Measurements from ENCODE around the gene SMG9. TPM values are rescaled to one million over a fixed set of nuclear protein-coding genes. Genes with fewer than 3 reads are reported as not detected.

SMG9 gene
- total RNA-seq, 1 experiment from 2014 or later, result 18.3 TPM

DNA sequence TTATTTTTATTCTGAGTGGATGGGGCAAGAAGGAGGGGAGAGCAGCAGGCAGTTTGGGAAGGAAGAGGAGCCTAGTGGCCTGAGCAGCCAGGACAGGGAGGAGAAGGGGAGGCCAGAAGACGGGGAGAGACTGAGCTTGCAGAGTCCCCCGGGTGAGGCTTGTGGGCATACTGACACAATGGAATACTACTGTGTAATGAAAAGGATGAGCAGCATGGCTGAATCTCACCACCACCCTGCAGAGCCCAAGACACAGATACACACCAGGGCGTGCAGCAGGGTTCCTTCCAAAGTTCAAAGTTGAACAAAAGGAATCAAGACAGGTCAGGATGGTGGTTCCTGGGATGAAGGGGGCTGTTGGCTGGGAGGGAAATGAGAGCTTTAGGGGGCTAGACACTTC is 8.1 kb upstream of the SMG9 start:
- DNase-seq (ENCODE audit: low spot score), result no peak
- in situ Hi-C loops (cut with HindIII; ENCODE audit: low sequenced_read_pairs), result no loop called here

DNA sequence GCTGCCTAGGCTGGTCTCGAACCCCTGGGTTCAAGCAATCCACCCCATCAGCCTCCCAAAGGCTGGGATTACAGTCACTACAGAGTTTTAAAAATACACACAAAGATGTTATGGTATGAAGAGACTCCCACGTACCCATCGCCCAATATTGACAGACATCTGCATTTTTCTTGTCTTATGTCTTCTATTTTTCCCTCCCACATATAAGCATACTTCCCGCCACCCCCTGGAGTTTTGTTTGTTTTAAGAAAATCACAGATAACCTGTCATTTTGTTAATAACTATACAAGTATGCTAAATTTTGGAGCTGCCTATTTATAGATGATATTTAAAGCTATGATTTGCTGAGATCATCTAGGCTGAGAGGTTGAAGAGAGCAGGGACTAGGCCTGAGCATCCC is 6.2 kb upstream of the SMG9 start:
- no peak for DNase-seq (ENCODE audit: low spot score)
- in situ Hi-C loops (cut with HindIII; ENCODE audit: low sequenced_read_pairs), result no loop called here

DNA sequence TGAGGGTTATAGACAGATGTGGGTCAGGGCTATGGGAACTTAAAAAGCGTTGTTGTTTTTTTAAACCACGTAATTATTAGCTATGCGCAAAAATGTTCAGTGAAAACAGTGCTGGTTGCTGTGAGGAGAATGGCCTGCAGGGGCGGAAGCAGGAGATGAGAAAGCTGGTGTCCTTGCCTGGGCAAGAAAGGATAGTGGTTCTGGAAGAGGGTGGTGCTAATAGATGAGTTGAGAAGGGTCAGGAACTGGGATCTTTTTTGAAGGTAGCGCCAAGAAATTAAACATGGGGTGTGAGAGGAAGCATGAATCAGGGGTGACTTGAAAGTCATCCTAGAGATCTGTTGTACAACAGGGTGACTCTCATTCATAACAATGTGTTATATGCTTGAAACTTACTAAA is 4.8 kb upstream of the SMG9 start:
- no peak for DNase-seq (ENCODE audit: low spot score)
- in situ Hi-C loops (cut with HindIII; ENCODE audit: low sequenced_read_pairs), result no loop called here

DNA sequence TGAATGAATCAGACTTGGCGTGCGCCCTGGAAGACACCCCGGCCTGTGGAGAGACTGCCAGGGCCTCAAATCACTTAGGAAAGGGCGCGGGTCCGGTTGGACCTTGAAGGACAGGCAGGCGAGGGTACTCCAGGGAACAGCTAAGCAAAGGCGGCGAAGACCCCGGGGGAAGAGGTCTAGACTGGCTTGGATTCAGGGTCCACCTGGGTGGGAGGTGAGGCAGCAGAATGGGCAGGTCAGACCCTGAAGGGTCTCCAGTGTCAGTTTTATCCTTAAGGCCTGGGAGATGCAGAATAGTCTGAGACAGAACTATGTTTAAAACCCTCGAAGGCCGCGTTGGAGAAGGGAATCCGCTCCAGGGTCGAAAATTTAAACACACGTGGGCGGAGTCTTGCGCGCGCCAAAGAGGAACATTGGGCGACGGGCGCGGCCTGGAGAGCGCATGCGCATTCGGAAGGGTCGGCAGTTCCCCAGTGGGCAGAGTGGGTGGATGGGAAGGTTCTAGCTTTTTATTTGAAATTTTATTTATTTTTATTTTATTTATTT is 567 bp upstream of the SMG9 start:
- peak; percentile 78 for DNase-seq (ENCODE audit: low spot score)
- in situ Hi-C loops (cut with HindIII; ENCODE audit: low sequenced_read_pairs), result no loop called here

- in situ Hi-C loops (cut with HindIII; ENCODE audit: low sequenced_read_pairs), result no loop called here
- DNase-seq (ENCODE audit: low spot score), result no peak
These were observed 584 bp downstream of the SMG9 start for GRCh38 chr19:43754253-43754502.

GRCh38 chr19:43752287-43752875 is 2.4 kb downstream of the SMG9 start:
- DNase-seq (ENCODE audit: low spot score), result no peak
- in situ Hi-C loops (cut with HindIII; ENCODE audit: low sequenced_read_pairs), result no loop called here

GRCh38 chr19:43751466-43752220 is 3.1 kb downstream of the SMG9 start:
- DNase-seq (ENCODE audit: low spot score), result no peak
- in situ Hi-C loops (cut with HindIII; ENCODE audit: low sequenced_read_pairs), result no loop called here

DNA sequence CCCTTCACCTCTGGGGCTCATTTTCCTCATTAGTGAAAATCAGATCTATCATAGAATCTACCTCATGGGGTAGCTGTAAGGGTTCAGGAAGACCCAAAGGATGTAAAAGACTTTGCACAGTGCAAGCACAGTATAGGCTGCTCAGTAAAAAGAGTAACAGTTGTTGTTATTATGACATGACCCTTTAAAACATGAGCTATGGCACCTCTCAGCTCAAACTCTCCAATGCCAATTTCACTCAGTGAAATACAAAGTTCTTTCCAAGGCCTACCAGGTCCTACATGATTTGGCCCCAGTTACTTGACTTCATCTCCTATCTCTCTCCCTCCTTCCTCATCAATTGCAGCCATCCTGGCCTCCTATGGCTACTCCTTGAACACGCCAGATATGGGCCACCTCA is 4.9 kb downstream of the SMG9 start:
- no peak for DNase-seq (ENCODE audit: low spot score)
- in situ Hi-C loops (cut with HindIII; ENCODE audit: low sequenced_read_pairs), result no loop called here

GRCh38 chr19:43749152-43749551 is 5.6 kb downstream of the SMG9 start:
- no peak for DNase-seq (ENCODE audit: low spot score)
- in situ Hi-C loops (cut with HindIII; ENCODE audit: low sequenced_read_pairs), result no loop called here

DNA sequence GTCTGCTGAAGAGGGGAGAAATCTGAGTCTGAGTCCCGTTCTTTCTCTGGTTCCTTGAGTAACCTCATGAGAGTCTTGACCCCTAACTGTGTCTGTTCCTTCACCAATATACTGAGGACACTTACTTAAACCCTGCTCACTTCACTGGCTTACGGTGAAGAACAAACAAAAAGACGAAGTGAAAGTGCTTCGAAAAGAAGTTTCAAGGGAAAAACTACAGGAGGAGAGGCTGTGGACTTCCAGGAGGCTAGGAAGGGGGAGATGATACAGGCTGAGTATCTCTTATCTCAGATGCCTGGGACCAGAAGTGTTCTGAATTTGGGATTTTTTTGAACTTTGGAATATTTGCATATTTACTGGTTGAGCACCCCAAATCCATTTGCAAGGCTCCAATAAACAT is 6.1 kb downstream of the SMG9 start:
- no peak for DNase-seq (ENCODE audit: low spot score)
- in situ Hi-C loops (cut with HindIII; ENCODE audit: low sequenced_read_pairs), result no loop called here

GRCh38 chr19:43748205-43748594 is 6.6 kb downstream of the SMG9 start:
- in situ Hi-C loops (cut with HindIII; ENCODE audit: low sequenced_read_pairs), result no loop called here
- no peak for DNase-seq (ENCODE audit: low spot score)

DNA sequence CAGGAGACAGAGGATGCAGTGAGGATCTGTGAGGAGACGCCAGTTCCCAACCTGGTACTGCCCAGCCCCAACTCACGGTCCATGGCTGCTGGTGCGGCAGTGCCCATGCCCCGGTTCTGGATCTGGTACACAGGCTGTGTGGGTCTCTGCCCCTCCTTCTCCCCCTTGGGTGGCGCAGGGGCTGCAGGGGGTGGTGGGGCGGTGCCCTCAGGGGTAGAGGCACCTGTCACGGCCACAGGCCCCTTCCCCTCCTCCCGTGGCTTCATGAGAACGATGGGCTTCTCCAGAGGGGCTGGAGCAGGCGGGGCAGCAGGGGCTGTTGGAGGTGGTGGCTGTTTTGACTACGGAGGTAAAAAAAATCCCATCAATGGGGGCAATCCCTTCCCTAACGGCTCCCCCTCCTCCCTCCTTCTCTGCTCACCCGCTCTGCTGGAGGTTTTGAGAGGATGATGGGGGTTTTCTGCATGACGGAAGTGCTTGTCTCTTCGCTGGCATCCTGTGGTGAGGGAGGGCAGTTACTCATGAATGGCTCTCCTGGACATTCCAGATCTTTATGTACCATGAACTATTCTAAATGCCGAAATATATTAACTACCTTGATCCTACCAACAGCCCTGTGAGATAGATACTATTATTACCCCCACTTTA is 7.1 kb downstream of the SMG9 start:
- in situ Hi-C loops (cut with HindIII; ENCODE audit: low sequenced_read_pairs), result no loop called here
- no peak for DNase-seq (ENCODE audit: low spot score)

DNA sequence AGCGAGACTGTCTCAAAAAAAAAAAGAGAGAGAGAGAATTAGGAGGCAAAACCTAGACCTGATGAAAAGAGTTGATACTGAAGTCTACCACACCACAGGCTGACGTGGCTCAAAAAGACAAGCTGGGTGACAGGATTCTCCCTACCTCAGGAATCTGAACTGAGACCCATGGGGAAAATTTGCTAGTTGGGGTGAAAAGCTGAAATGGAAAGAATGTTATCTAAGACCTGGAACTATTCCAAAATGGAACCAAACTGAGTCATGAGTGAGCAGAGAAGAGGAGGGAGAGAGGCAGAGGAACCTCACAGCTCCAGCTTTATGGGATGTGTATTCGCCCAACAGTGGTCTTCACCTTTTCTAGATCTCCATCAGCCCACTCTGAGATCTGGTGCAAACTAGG is 11.7 kb downstream of the SMG9 start:
- no peak for DNase-seq (ENCODE audit: low spot score)
- in situ Hi-C loops (cut with HindIII; ENCODE audit: low sequenced_read_pairs), result no loop called here

DNA sequence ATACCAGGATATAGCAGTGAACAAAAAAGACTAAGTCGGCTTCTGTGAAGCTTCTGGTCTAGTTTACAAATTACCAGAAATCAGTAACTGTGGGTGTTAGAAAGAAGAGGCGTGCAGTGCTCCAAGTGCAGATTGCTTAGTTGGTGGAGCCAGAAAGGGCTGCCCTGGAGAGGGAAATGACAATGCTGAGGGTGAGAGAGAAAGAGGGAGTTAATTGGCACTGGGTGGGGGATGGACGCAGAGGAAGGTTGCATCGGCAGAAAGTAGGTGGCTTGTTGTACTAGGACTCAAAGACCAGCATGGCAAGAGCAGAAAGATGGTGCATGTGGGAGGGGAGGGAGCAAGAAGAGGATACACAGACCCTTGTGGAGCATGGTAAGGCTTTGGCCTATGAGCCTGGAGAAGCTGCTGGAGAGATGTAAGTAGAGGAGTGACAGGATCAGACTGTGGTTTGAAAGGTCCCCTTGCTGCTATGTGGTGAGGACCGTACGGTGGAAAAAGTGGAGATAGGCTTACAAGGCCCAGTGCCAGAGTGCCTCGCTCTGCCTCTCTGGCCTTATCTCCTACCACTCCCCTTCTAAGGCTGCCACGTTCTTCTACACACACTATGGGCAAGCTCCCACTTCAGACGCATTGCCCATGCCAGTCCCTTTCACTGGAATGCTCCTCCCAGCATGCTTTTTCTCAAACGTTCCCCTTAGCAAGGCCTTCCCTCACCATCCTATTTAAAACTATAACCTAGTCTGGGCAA is 13.5 kb downstream of the SMG9 start:
- DNase-seq (ENCODE audit: low spot score), result no peak
- in situ Hi-C loops (cut with HindIII; ENCODE audit: low sequenced_read_pairs), result no loop called here

GRCh38 chr19:43739439-43740235 is 15.1 kb downstream of the SMG9 start:
- in situ Hi-C loops (cut with HindIII; ENCODE audit: low sequenced_read_pairs), result no loop called here
- DNase-seq (ENCODE audit: low spot score), result no peak

- in situ Hi-C loops (cut with HindIII; ENCODE audit: low sequenced_read_pairs), result no loop called here
These were observed 16.0 kb downstream of the SMG9 start for GRCh38 chr19:43738780-43739211.

GRCh38 chr19:43735957-43736356 is 18.8 kb downstream of the SMG9 start:
- in situ Hi-C loops (cut with HindIII; ENCODE audit: low sequenced_read_pairs), result no loop called here
- DNase-seq (ENCODE audit: low spot score), result no peak

More at GRCh38 chr19:43738780-43739211, 16.0 kb downstream of the SMG9 start:
- no peak for DNase-seq (ENCODE audit: low spot score)

DNA sequence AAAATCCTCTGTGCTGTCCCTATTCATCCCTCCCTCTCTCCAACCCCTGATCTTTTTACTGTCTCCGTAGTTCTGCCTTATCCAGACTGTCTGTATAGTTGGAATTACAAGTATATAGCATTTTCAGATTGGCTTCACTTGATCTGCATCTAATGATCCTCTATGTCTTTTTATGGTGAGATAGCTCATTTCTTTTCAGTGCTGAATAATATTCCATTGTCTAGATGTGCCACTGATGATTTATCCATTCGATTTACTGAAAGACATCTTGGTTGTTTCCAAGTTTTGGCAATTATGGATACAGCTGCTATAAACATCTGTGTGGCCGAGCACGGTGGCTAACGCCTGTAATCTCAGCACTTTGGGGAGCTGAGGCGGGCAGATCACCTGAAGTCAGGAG is 19.7 kb downstream of the SMG9 start:
- in situ Hi-C loops (cut with HindIII; ENCODE audit: low sequenced_read_pairs), result no loop called here

GRCh38 chr19:43731846-43732245 is 22.9 kb downstream of the SMG9 start:
- in situ Hi-C loops (cut with HindIII; ENCODE audit: low sequenced_read_pairs), result no loop called here
- DNase-seq (ENCODE audit: low spot score), result no peak

More for the DNA sequence above, 19.7 kb downstream of the SMG9 start:
- DNase-seq (ENCODE audit: low spot score), result no peak
